ENCODE data around the gene TCF4. TPM values are rescaled to one million over a fixed set of nuclear protein-coding genes. Genes with fewer than 3 reads are reported as not detected.

TCF4 gene
- total RNA-seq, 1 experiment from 2014 or later = 93.7 TPM

GRCh38 chr18:55523001-55523400 lies 65.0 kb downstream of the TCF4 start:
- Mint-ChIP-seq H3K4me1 (ENCODE audit: low read depth, unreplicated experiment) (no peaks in the 10 kb centered on the region), H3K27me3 (ENCODE audit: insufficient read depth, unreplicated experiment) (no peaks in the 10 kb centered on the region), H3K36me3 (ENCODE audit: insufficient read depth, unreplicated experiment) (no peaks in the 10 kb centered on the region), H3K9me3 (ENCODE audit: unreplicated experiment) (no peaks in the 10 kb centered on the region), H3K27ac (ENCODE audit: unreplicated experiment) (no peak overlapping the region), H3K4me3 (ENCODE audit: unreplicated experiment) (no peak overlapping the region)
- Histone ChIP-seq H3K27me3 (replicated peaks; ENCODE audit: control insufficient read depth, insufficient read depth, low read length) (no peaks in the 10 kb centered on the region), H3K4me1 (no peaks in the 10 kb centered on the region), H3K36me3 (ENCODE audit: control insufficient read depth, insufficient read depth, low read length) (no peaks in the 10 kb centered on the region), H3K4me3 (ENCODE audit: low read depth, low read length) (no peak overlapping the region), H3K9me3 (no peaks in the 10 kb centered on the region)
- DNase-seq = no peak
- intact Hi-C loops (cut with micrococcal nuclease; ENCODE audit: unreplicated experiment) = no loop called here
- CTCF ChIA-PET = no interaction called here
- TF ChIP-seq, protein P1, sequence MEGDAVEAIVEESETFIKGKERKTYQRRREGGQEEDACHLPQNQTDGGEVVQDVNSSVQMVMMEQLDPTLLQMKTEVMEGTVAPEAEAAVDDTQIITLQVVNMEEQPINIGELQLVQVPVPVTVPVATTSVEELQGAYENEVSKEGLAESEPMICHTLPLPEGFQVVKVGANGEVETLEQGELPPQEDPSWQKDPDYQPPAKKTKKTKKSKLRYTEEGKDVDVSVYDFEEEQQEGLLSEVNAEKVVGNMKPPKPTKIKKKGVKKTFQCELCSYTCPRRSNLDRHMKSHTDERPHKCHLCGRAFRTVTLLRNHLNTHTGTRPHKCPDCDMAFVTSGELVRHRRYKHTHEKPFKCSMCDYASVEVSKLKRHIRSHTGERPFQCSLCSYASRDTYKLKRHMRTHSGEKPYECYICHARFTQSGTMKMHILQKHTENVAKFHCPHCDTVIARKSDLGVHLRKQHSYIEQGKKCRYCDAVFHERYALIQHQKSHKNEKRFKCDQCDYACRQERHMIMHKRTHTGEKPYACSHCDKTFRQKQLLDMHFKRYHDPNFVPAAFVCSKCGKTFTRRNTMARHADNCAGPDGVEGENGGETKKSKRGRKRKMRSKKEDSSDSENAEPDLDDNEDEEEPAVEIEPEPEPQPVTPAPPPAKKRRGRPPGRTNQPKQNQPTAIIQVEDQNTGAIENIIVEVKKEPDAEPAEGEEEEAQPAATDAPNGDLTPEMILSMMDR (IDR thresholded peaks at IDR 0.05; ENCODE audit: insufficient read depth in 1 of 2, low read depth in 1 of 2, low read length in 1 of 2, severe bottlenecking in 1 of 2, unreplicated experiment in 1 of 2) = no peak
- POLR2A ChIA-PET = no interaction called here
- BruUV-seq (replicated peaks) = no TSS peak

GRCh38 chr18:55522011-55522410 lies 66.0 kb downstream of the TCF4 start:
- H3K9me3 Mint-ChIP-seq (ENCODE audit: unreplicated experiment) = no peaks in the 10 kb centered on the region
- H3K9me3 ChIP-seq = no peaks in the 10 kb centered on the region
- H3K4me1 ChIP-seq = no peaks in the 10 kb centered on the region
- TF ChIP-seq, protein P1 (IDR thresholded peaks at IDR 0.05; ENCODE audit: insufficient read depth in 1 of 2, low read depth in 1 of 2, low read length in 1 of 2, severe bottlenecking in 1 of 2, unreplicated experiment in 1 of 2) = no peak
- ChIA-PET POLR2A (no interaction called here), CTCF (interaction anchor here (0.6 kb wide), 1 partner anchor 44 kb away, joined by 3 read pairs; no protein-coding TSS in a partner anchor)
- H3K36me3 Mint-ChIP-seq (ENCODE audit: insufficient read depth, unreplicated experiment) = no peaks in the 10 kb centered on the region
- no peaks in the 10 kb centered on the region for H3K36me3 ChIP-seq (ENCODE audit: control insufficient read depth, insufficient read depth, low read length)
- H3K27ac Mint-ChIP-seq (ENCODE audit: unreplicated experiment) = no peak overlapping the region
- H3K4me3 Mint-ChIP-seq (ENCODE audit: unreplicated experiment) = no peak overlapping the region
- no TSS peak for BruUV-seq (replicated peaks)
- H3K4me3 ChIP-seq (ENCODE audit: low read depth, low read length) = no peak overlapping the region
- intact Hi-C loops (cut with micrococcal nuclease; ENCODE audit: unreplicated experiment) = no loop called here
- no peaks in the 10 kb centered on the region for H3K27me3 ChIP-seq (replicated peaks; ENCODE audit: control insufficient read depth, insufficient read depth, low read length)
- H3K27me3 Mint-ChIP-seq (ENCODE audit: insufficient read depth, unreplicated experiment) = no peaks in the 10 kb centered on the region
- H3K4me1 Mint-ChIP-seq (ENCODE audit: low read depth, unreplicated experiment) = no peaks in the 10 kb centered on the region
- DNase-seq = peak in 1 of 2 experiments; percentile 19

DNA sequence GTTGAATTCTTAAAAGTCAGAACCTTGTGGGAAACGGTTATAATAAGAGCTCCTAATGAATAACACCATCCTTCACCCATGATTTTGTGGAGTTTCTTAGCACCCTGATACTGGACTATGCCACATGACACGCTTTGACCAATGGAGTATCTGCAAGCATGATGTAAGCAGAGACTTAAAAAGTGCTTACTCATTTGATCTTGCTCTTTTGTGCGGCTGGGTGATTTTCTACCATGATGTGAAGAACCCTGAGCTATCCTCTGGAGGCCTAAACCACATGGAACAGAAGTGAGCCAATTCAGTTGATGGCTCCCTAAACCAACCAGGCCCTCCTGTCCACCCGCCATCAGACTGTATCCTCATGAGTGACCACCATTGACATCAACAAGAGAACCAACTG lies 70.9 kb downstream of the TCF4 start:
- Histone ChIP-seq H3K27me3 (replicated peaks; ENCODE audit: control insufficient read depth, insufficient read depth, low read length) (no peaks in the 10 kb centered on the region), H3K4me3 (ENCODE audit: low read depth, low read length) (no peak overlapping the region), H3K4me1 (peaks cover 19% of the 10 kb centered on the region), H3K9me3 (no peaks in the 10 kb centered on the region), H3K36me3 (ENCODE audit: control insufficient read depth, insufficient read depth, low read length) (no peaks in the 10 kb centered on the region)
- no TSS peak for BruUV-seq (replicated peaks)
- Mint-ChIP-seq H3K4me1 (ENCODE audit: low read depth, unreplicated experiment) (no peaks in the 10 kb centered on the region), H3K9me3 (ENCODE audit: unreplicated experiment) (no peaks in the 10 kb centered on the region), H3K27me3 (ENCODE audit: insufficient read depth, unreplicated experiment) (no peaks in the 10 kb centered on the region), H3K4me3 (ENCODE audit: unreplicated experiment) (no peak overlapping the region), H3K36me3 (ENCODE audit: insufficient read depth, unreplicated experiment) (no peaks in the 10 kb centered on the region), H3K27ac (ENCODE audit: unreplicated experiment) (no peak overlapping the region)
- ChIA-PET POLR2A (no interaction called here), CTCF (no interaction called here)
- TF ChIP-seq, protein P1 (IDR thresholded peaks at IDR 0.05; ENCODE audit: insufficient read depth in 1 of 2, low read depth in 1 of 2, low read length in 1 of 2, severe bottlenecking in 1 of 2, unreplicated experiment in 1 of 2) = no peak
- intact Hi-C loops (cut with micrococcal nuclease; ENCODE audit: unreplicated experiment) = no loop called here
- DNase-seq = no peak

All from Caco-2 (cell line).